IPS-20b (cell line): ENCODE results near the gene PITX2.
A peak's percentile ranks its signal among the peaks of the same experiment; 100 is the strongest.

ENCODE experiments used
- H3K27ac ChIP-seq: one replicate; pipeline ENCODE4 v1.5.1; 2013; ENCODE audit warnings: low read length
- H3K27me3 ChIP-seq: 2 replicates; pipeline ENCODE4 v1.6.1; 2013; ENCODE audit warnings: mild to moderate bottlenecking, low read length, inconsistent platforms; ENCODE audit not compliant: insufficient read depth
- H3K36me3 ChIP-seq: 2 replicates; pipeline ENCODE4 v1.6.1; 2013; ENCODE audit warnings: low read depth, mild to moderate bottlenecking, inconsistent platforms, low read length, moderate library complexity; ENCODE audit not compliant: insufficient read depth
- H3K4me1 ChIP-seq: 2 replicates; pipeline ENCODE4 v1.6.1; 2013; ENCODE audit warnings: mild to moderate bottlenecking, control low read depth, inconsistent platforms, low read length, moderate library complexity; ENCODE audit not compliant: insufficient read depth
- H3K4me3 ChIP-seq: 2 replicates; pipeline ENCODE4 v1.5.1; 2013; ENCODE audit warnings: mild to moderate bottlenecking, low read length, inconsistent platforms
- H3K9ac ChIP-seq: 2 replicates; pipeline ENCODE4 v1.6.1; 2013; ENCODE audit warnings: low read depth, mild to moderate bottlenecking, inconsistent platforms, low read length, moderate library complexity
- H3K9me3 ChIP-seq: 2 replicates; pipeline ENCODE4 v1.6.1; 2013; ENCODE audit warnings: mild to moderate bottlenecking, low read depth, low read length, inconsistent platforms; ENCODE audit not compliant: insufficient read depth

Gene PITX2

DNA sequence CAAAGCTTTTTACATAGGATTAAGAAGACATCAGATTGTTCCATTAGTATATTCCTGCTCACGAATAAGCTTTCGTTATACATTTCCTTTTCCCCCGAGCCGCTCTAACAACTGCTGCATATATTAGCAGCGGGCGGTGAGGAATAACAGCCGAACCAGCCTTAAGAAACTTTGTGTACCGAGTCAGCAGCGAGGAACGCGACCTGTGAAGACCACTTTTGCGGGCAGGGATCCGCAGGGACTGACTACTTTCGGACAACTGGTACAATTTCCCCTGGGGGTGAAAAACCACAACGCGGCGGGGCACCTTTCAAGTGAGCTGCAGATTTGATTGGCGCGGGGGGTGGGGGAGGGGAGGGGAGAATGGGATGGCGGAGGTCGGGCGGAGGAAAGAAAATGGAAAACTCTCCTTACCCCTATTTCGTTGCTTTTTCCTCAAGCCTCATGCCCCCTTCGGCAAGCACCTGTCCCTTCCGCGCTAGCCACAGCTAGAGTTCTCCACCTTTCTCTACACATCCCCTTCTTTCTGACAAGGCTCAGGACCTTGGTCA, 5.9 kb upstream of the PITX2 start:
- Histone ChIP-seq H3K27me3 (peaks cover 100% of the 10 kb centered on the region), H3K4me3 (peak overlapping the region; percentile 49), H3K27ac (no peak overlapping the region), H3K9ac (no peak overlapping the region), H3K36me3 (no peaks in the 10 kb centered on the region), H3K9me3 (no peaks in the 10 kb centered on the region; the same call in 1 of the 2 replicates), H3K4me1 (peaks cover 29% of the 10 kb centered on the region; the same call in 1 of the 2 replicates)

DNA sequence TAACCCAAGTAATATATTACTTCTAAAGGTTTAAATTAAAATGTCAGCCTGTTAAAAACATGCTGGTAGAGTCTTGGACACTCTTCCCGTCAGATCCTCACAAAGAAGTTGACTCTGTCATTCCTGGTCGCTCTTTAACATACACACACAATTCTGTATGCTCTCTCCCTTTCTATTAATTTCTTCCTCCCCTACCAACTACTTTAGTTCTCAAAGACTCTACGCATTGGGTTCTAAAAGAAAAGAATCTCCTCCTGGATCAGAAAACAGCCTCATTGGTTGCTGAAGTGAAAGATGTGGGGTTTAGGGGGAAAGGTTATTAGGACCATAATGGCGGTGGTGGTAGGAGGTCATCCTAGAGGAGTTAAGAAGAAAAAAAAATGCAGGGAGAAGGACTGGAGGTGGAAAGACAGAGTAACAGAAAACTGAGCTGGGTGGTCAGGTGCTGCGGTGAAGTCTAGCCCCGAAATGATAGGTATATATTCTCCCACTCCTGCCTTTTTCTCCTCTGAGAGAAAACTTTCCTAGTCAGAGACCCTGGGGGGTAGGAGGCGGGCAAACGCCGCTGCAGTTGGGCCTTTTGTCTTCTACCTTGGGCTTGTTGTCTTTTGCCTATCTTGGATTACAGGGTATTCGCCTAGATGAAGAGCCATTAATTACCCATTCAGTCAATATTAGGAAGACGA, 5.2 kb upstream of the PITX2 start:
- H3K27me3 ChIP-seq, result peaks cover 100% of the 10 kb centered on the region
- H3K9ac ChIP-seq, result no peak overlapping the region
- no peak overlapping the region for H3K27ac ChIP-seq
- H3K4me1 ChIP-seq, result peaks cover 29% of the 10 kb centered on the region; the same call in 1 of the 2 replicates
- H3K36me3 ChIP-seq, result no peaks in the 10 kb centered on the region
- peak overlapping the region; percentile 49 for H3K4me3 ChIP-seq
- no peaks in the 10 kb centered on the region; the same call in 1 of the 2 replicates for H3K9me3 ChIP-seq

- Histone ChIP-seq H3K9me3 (no peaks in the 10 kb centered on the region; the same call in 1 of the 2 replicates), H3K27ac (no peak overlapping the region), H3K9ac (no peak overlapping the region), H3K4me3 (no peak overlapping the region), H3K4me1 (peaks cover 29% of the 10 kb centered on the region; the same call in 1 of the 2 replicates), H3K27me3 (peaks cover 100% of the 10 kb centered on the region), H3K36me3 (no peaks in the 10 kb centered on the region)
Measured at GRCh38 chr4:110626532-110627153, 3.8 kb upstream of the PITX2 start.

DNA sequence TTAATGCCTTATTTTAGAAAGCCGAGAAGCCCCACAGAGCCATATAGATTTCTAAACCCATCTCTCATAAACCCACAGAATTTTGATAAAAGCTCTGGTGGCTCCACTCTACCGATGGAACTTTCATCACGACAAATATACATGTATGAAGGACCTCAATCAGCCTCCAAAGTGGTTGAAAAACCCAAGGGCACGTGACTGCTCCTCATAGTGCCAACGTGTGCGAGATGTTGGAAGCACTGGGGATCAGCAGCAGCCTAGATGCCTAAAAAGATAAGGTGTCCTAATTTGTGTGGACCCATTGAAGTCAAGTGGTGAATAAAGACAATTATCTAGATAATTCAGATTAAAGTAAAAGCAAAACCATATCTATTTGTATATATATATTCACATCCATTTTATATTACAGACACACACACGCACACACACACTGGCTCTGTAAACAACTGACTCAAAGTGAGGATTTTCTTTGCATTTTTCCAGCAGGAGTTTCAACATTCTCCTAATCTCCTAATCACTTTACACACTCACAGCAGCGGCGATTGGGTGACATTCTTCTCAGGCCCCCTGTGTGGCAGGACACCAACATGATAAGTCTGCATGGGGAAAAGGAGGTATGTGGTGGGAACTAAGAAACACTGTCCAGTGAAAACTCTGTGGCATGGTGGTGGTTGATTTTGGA, 2.8 kb upstream of the PITX2 start:
- H3K4me1 ChIP-seq, result peaks cover 23% of the 10 kb centered on the region; the same call in 1 of the 2 replicates
- no peak overlapping the region for H3K27ac ChIP-seq
- H3K27me3 ChIP-seq, result peaks cover 100% of the 10 kb centered on the region
- H3K9ac ChIP-seq, result no peak overlapping the region
- H3K9me3 ChIP-seq, result no peaks in the 10 kb centered on the region; the same call in 1 of the 2 replicates
- H3K4me3 ChIP-seq, result no peak overlapping the region
- H3K36me3 ChIP-seq, result no peaks in the 10 kb centered on the region

GRCh38 chr4:110624904-110625494, 2.1 kb upstream of the PITX2 start:
- Histone ChIP-seq H3K9me3 (no peaks in the 10 kb centered on the region; the same call in 1 of the 2 replicates), H3K36me3 (no peaks in the 10 kb centered on the region), H3K4me3 (no peak overlapping the region), H3K27me3 (peaks cover 100% of the 10 kb centered on the region), H3K27ac (no peak overlapping the region), H3K9ac (no peak overlapping the region), H3K4me1 (peaks cover 19% of the 10 kb centered on the region; the same call in 1 of the 2 replicates)

GRCh38 chr4:110624398-110624780, 1.5 kb upstream of the PITX2 start:
- no peak overlapping the region for H3K27ac ChIP-seq
- H3K27me3 ChIP-seq, result peaks cover 100% of the 10 kb centered on the region
- no peaks in the 10 kb centered on the region for H3K9me3 ChIP-seq
- no peak overlapping the region for H3K9ac ChIP-seq
- no peak overlapping the region for H3K4me3 ChIP-seq
- peaks cover 14% of the 10 kb centered on the region; the same call in 1 of the 2 replicates for H3K4me1 ChIP-seq
- H3K36me3 ChIP-seq, result no peaks in the 10 kb centered on the region

- no peaks in the 10 kb centered on the region for H3K9me3 ChIP-seq
- no peak overlapping the region for H3K9ac ChIP-seq
- no peak overlapping the region for H3K27ac ChIP-seq
- H3K4me3 ChIP-seq, result peak overlapping the region; percentile 17
- no peaks in the 10 kb centered on the region for H3K36me3 ChIP-seq
- peaks cover 100% of the 10 kb centered on the region for H3K27me3 ChIP-seq
- H3K4me1 ChIP-seq, result peaks cover 17% of the 10 kb centered on the region; the same call in 1 of the 2 replicates
Measured at GRCh38 chr4:110623718-110624397, 981 bp upstream of the PITX2 start.

- Histone ChIP-seq H3K4me3 (peak overlapping the region; percentile 63), H3K9me3 (no peaks in the 10 kb centered on the region), H3K27me3 (peaks cover 100% of the 10 kb centered on the region), H3K36me3 (no peaks in the 10 kb centered on the region), H3K27ac (no peak overlapping the region), H3K4me1 (peaks cover 15% of the 10 kb centered on the region; the same call in 1 of the 2 replicates), H3K9ac (no peak overlapping the region)
Measured at GRCh38 chr4:110621839-110622751, 782 bp downstream of the PITX2 start.

- H3K27ac ChIP-seq, result no peak overlapping the region
- H3K9me3 ChIP-seq, result no peaks in the 10 kb centered on the region
- H3K9ac ChIP-seq, result peak overlapping the region; percentile 7; the same call in 1 of the 2 replicates
- peaks cover 17% of the 10 kb centered on the region; the same call in 1 of the 2 replicates for H3K4me1 ChIP-seq
- H3K4me3 ChIP-seq, result peak overlapping the region; percentile 63
- H3K27me3 ChIP-seq, result peaks cover 100% of the 10 kb centered on the region
- no peaks in the 10 kb centered on the region for H3K36me3 ChIP-seq
Measured at GRCh38 chr4:110621328-110621812, 1.5 kb downstream of the PITX2 start.

DNA sequence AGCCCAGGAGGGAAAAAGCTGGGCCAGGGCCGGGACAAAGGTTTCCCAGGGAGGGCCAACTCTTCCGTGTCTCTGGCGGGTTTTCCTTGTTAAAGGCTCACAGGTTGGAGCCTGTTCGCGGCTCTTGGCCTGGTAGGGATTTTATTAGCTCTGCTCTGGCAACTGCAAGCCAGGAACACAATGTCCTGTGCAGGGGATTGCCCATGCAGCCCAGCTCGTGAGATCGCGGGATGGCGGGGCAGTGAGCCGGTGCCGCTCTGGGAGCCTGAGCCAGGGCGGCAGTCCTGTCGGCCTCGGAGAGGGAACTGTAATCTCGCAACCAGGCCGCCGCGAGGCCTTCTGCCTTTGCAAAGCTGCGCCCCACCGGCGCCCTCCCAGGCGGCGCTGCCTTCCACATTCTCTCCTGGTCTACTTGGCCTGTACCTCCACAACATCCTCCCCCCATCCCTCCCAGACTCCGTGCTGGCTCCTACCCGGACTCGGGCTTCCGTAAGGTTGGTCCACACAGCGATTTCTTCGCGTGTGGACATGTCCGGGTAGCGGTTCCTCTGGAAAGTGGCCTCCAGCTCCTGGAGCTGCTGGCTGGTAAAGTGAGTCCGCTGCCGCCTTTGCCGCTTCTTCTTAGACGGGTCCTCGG, 2.1 kb downstream of the PITX2 start:
- Histone ChIP-seq H3K4me3 (peak overlapping the region; percentile 63), H3K27ac (no peak overlapping the region), H3K9ac (peak overlapping the region; percentile 7)

More for the DNA sequence above, 2.1 kb downstream of the PITX2 start:
- peaks cover 100% of the 10 kb centered on the region for H3K27me3 ChIP-seq
- no peaks in the 10 kb centered on the region for H3K36me3 ChIP-seq
- H3K4me1 ChIP-seq, result peaks cover 17% of the 10 kb centered on the region; the same call in 1 of the 2 replicates
- no peaks in the 10 kb centered on the region for H3K9me3 ChIP-seq
